ENCODE results near the gene WDR90. TPM values are rescaled to one million over a fixed set of nuclear protein-coding genes. Genes with fewer than 3 reads are reported as not detected.

Gene WDR90
- total and polyA plus RNA-seq, 2 of the 13 experiments (the other 11 are each of a cell fraction or from before 2014, with no cell fraction given), result 14.9 to 28.9 TPM

- TF ChIP-seq KIAA2018 (CRISPR knock-in tag; IDR thresholded peaks at IDR 0.05; ENCODE audit: borderline replicate concordance) (no peak), FOXA3 (CRISPR knock-in tag; IDR thresholded peaks at IDR 0.05) (no peak), ZNF749 (CRISPR knock-in tag; IDR thresholded peaks at IDR 0.05; ENCODE audit: borderline replicate concordance) (0 out of 2 replicates have a peak, but pooled peaks have one; percentile 1), HOXA3 (CRISPR knock-in tag; IDR thresholded peaks at IDR 0.05) (peak; percentile 44), TCF7L2 (IDR thresholded peaks at IDR 0.05; ENCODE audit: low read depth, low read length) (no peak), NR1H2 (CRISPR knock-in tag; IDR thresholded peaks at IDR 0.05; ENCODE audit: borderline replicate concordance, low read depth) (no peak), HMGXB4 (CRISPR knock-in tag; IDR thresholded peaks at IDR 0.05; ENCODE audit: borderline replicate concordance in 1 of 2, low read depth in 1 of 2) (no peak), AGO1 (IDR thresholded peaks at IDR 0.05; ENCODE audit: low read depth, low read length, poor library complexity, severe bottlenecking) (peak; percentile 0), RBAK (CRISPR knock-in tag; IDR thresholded peaks at IDR 0.05) (peak; percentile 36; the same call in 1 of the 2 replicates), KDM4B (CRISPR knock-in tag; IDR thresholded peaks at IDR 0.05) (no peak), ZNF383 (CRISPR knock-in tag; IDR thresholded peaks at IDR 0.05; ENCODE audit: borderline replicate concordance) (peak; percentile 64; the same call in 1 of the 2 replicates), ZKSCAN8 (CRISPR knock-in tag; IDR thresholded peaks at IDR 0.05; ENCODE audit: borderline replicate concordance) (no peak), SRSF9 (IDR thresholded peaks at IDR 0.05; ENCODE audit: borderline replicate concordance, insufficient read depth, low read depth, low read length, poor library complexity, severe bottlenecking) (no peak), NCOR1 (IDR thresholded peaks at IDR 0.05; ENCODE audit: borderline replicate concordance, low read length) (no peak), ZNF589 (CRISPR knock-in tag; conservative IDR thresholded peaks at IDR 0.05) (no peak), ARHGAP35 (CRISPR knock-in tag; IDR thresholded peaks at IDR 0.05; ENCODE audit: borderline replicate concordance) (no peak), ZNF44 (CRISPR knock-in tag; IDR thresholded peaks at IDR 0.05) (no peak), KLF16 (CRISPR knock-in tag; IDR thresholded peaks at IDR 0.05) (no peak), EHMT2 (IDR thresholded peaks at IDR 0.05; ENCODE audit: borderline replicate concordance, low read depth, low read length) (no peak), ZBTB3 (CRISPR knock-in tag; IDR thresholded peaks at IDR 0.05; ENCODE audit: borderline replicate concordance, low read depth) (no peak)
Observed at GRCh38 chr16:630249-630814, 18.8 kb upstream of the WDR90 start (continued).
